GM20431 (cell line): ENCODE data around the gene HAGHL.

ENCODE experiments used
- in situ Hi-C: fragments of 300-500 bp; cut with MseI, MboI; formaldehyde crosslinking; loops from one replicate; pipeline ENCODE4 v1.15.0; 2020; ENCODE audit warnings: low sequenced_read_pairs; ENCODE audit not compliant: unreplicated experiment

HAGHL gene

DNA sequence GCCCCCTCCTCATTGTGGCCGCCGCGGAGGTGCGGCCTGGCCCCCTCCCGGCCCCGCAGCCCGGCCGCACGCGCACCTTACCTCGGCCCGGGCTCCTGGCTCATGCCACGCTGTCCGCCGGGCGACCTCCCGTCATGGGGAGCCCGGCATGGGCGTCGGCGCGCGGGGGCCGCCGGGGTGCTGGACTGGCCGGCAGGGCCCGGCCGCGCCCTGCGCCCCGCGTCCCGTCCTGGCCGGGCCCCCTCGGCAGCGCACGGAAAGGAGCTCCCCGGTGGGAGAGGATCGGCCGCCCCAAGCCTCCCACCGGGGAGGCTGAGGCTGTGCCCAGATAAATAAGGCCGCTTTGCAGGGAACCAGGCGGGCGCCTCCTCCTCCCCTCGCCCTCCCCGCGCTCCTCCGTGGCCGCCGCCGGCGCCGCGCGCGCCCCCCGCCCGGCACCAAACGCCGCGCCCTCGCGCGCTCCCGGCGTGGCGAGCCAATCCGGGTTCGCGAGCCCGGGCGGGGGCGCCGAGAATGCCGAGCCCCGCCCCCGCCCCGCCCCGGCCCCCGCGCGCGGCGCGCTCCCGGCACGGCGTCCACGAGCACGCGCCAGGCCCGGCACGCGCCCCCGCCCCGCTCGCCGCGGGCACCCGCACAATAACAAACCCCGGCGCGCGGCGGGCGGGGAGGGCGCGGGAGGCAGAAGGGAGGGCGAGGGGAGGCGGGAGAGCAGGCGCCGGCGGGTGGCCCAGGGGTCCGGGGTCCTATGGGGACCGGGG lies 21.3 kb upstream of the HAGHL start, which contains the start of gene FBXL16:
FBXL16 (minus strand) TSS at position 371 of the 758 bp plus-strand sequence. CDS start 8,396 bp downstream, outside the sequence.
- in situ Hi-C loops, result no loop called here

DNA sequence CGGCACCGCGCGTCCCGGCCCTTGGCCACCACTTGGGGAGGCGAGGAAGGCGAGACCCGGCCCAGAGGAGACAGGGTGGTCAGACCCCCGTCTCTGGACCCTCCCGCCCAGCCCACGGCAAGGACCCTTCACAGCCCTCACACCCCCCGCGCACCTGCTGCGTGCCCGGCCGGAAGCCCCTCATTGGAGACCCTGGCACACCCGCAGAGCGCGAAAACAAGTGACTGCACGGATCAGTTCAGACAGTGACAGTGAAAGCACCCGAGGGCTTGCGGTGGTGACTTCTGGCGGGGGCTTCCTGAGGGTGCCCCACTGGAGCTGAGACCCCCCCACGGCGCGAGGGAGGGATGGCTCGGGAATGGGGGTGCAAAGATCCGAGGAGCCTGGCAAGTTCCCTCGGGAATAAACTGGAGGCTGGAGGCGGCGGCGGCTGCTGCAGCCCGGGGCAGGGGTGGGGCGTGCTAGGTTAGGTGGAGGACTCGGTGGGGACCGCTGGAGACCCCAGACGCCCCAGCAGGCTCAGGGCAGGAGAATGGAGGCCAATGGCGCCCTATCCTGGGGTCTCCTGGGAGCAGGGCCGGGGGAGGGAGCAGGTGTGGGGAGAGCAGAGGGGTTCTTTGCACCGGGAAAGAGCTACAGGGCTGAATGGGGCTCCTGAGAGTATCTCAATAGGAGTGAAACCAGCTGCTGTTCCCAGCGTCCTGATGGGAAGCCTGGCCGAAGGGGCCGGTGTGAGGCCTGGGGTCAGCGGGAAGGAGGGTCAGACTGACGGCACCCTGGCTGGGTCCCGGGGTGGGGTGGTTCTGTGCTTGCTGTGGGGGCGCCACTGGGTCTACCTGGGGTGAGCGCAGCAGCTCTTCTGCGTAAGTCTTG lies 20.5 kb upstream of the HAGHL start:
- in situ Hi-C loops, result no loop called here

DNA sequence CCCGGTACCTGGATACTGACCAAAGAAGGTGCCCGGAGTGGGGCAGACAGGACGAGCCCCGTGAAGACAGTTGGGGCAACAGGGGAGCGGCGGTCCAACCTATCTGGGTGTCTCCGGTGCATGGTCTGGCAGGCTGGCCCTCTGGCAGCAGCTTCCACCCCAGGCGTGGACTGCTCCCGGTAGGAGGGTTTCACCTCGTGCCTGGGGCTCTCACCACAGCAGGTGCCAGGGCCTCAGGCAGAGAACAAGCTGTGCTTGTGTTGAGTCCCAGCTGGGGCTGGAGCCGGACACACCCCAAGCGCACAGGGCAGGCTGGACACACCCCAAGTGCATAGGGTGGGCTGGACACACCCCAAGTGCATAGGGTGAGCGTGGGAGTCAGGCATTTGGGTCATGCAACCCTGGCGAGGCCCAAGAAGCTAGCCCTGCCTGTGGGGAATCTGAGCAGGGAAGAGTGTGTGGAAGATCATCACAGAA lies 19.8 kb upstream of the HAGHL start:
- in situ Hi-C loops, result no loop called here

DNA sequence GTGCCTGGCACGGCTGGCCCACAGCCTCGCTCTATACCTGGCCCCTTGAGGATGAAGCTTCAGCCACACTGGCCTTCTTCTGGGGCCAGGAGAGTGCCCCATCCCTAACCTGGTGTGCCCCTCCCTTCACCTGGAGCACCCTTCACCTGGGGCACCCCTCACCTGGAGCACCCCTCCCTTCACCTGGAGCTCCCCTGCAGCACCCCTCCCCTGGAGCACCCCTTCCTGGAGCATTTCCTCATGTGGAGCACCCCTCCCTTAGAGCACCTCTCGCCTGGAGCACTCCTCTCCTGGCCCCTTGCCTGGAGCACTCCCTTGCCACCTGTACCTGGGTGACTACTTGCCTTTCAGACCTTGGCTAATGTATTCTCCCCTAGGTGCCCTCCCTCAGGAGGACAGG lies 18.9 kb upstream of the HAGHL start:
- in situ Hi-C loops, result no loop called here

DNA sequence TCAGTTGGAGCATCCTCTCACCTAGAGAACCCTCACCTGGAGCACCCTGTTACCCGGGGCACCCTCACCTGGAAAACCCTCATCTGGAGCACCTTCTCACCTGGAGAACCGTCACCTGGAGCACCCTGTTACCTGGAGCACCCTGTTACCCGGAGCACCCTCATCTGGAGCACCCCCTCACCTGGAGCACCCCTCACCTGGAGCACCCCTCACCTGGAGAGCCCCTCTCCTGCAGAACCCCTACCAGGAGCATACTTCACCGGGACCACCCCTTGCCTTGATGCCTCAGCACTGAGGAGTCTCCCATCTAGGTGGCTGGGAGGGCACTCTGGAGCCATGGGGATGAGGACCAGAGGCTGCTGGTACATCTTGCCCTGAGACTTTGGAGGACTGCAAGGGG lies 17.9 kb upstream of the HAGHL start:
- in situ Hi-C loops, result no loop called here

DNA sequence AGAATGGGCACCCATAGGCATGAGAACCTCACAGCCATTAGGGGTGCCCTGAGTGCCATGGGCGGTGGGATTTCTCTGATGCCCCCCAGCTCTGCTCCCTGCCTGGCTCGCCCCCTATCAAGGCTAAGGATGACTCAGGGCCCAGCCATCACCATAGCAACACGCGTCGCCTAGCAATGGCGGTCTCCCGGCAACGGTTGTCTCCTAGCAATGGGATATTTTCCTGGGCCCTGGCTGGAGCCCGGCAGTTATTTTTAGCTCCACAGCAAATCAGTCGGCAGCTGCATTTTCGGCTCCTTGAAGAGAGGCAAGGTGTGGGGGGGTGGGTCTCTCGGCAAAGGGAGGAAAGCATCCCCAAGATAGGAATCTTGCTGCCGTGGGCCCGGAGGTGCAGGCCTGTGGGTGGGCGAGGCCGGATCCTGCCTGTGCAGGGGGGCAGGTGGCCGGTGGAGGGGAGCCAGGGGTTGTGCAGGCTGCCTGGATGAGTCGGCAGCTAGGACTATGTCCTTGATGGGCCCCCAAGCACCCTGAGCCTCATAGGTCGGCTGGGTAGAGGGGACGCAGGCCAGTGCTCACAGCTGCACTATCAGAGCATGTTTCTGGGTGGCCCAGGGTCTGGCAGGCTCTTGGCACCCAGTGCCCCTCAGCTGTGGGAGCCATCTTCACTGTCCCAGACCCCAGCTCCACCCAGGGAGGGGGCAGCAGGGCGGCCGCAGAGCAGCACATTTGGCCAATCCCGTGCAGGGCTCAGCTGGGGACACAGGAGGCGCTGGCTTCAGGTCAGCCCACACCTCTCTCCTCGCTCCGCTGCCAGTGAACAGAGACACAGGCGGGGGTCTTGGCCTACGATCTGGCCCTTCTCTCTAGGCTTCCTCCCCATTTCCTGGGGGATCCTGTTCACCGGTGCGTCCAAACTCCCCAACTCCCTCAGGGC lies 17.1 kb upstream of the HAGHL start:
- in situ Hi-C loops, result loop anchor here (10.0 kb wide), 1 partner anchor 75 kb away; the partner anchor contains the start of genes CHTF18 and RPUSD1

DNA sequence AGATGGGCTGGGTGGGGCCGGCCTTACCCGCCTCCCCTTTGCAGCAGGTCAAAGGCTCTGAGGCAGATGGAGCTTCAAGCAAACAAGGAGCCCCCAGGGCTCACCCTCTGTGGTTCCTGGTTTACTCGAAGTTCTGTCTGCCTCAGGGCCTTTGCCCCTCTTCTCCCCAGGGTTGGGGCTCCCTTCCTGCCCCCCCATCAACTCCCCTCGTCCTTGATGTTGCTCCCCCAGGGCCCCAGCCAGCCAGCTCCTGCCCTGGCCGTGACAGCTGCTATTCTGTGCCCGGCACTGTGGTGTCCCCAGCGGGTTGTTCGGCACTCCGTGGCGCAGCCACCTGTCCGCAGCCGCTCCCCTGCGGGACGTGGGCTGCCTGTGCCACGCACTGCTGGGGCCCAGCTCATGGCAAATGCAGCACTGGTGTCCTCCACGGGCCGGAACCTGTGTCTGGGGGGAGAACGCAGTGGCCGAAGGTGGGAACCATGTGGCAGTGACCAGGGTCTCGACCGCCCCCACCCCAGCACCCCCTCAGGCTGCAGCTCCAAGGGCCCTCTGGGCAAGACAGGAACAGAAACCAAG lies 16.3 kb upstream of the HAGHL start:
- in situ Hi-C loops, result loop anchor here (10.0 kb wide), 1 partner anchor 74 kb away; the partner anchor contains the start of genes CHTF18 and RPUSD1

DNA sequence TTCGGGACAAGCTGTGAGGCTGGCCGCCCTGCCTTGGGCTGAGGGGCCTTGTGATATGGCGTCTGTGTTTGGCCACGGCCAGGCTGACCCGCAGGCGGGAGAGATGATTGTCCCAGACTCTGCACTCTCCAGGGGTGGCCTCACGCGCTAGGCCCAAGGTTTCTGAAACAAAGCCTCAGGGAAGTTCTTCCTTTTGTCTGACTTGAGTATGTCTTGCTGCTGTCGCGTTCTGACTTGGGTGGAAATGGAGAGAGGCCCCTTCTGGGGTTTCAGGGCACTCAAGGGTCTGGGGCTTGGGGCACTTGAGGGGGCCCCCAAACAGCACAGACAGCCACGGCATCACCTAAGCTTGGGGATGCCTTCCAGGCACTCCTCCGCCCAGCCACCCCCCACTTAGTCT lies 15.8 kb upstream of the HAGHL start:
- in situ Hi-C loops, result loop anchor here (10.0 kb wide), 1 partner anchor 74 kb away; the partner anchor contains the start of genes CHTF18 and RPUSD1

DNA sequence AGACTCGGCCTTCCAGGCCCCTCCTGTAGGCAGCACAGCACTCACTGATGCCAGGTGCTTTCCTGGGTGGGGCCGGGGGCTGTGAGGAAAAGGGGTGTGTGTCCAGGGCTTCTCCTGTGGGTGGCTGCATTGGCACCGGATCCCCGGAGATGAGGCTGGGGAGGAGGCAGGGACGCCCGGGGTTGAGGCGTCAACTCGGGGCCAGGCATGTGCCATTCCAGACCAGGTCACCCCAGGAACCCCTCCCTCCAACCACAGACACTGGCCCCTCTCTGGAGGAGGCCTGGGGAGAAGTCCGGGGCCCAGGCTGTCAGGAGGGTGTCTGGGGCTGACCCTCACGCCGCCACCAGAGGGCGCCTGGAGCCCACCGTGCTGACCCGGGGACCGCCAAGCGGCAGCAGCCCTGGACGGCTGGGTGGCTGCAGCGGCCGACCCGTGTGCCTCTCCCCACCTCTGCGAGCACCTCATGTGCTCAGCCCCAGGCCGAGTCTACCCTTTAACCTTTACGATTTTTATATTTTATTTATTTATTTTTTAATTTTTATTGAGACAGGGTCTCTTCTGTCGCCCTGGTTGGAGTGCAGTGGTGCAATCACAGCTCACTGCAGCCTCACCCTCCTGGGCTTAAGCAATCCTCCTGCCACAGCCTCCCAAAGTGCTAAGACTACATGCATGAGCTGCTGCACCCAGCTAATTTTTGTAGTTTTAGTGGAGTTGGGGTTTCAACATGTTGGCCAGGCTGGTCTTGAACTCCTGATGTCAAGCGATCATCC lies 15.2 kb upstream of the HAGHL start:
- in situ Hi-C loops, result loop anchor here (10.0 kb wide), 1 partner anchor 73 kb away; the partner anchor contains the start of genes CHTF18 and RPUSD1

DNA sequence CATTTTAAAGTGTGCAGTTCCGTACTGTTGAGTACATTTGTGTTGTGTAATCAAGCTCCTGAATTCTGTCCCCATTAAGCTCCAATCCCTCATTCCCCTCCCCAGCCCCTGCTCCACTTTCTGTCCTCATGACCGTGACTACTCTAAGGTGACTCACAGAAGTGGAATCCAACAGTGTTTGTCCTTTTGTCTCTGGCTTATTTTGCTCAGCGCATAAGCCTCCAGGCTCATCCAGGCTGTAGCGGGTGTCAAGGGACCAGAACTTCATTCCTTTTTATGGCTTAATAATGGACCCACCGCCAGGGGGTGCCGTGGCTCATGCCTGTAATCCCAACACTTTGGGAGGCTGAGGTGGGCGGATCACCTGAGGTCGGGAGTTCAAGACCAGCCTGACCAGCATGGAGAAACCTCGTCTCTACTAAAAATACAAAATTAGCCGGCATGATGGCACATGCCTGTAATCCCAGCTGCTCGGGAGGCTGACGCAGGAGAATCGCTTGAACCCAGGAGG lies 14.1 kb upstream of the HAGHL start:
- in situ Hi-C loops, result loop anchor here (10.0 kb wide), 1 partner anchor 72 kb away; the partner anchor contains the start of genes CHTF18 and RPUSD1

DNA sequence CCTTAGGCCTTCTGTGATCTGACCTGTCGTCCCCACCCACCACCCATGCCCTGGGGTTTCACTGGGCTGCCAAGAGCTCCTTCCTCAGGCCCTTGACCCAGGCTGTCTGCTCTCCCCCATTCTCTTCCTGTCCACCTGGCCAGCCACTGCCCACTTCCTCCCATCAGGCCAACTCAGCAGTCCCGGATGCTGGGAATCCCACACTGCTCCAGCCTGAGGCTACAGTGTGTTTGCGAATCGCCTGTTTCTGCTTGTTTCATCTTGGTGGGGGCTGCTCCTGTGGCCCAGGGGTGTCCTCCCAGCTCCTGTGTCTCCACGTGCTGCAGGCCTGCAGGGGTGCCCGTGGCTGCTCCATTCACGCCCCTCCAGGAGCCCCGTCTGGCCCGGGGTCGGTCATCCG lies 12.8 kb upstream of the HAGHL start:
- in situ Hi-C loops, result loop anchor here (10.0 kb wide), 1 partner anchor 71 kb away; the partner anchor contains the start of genes CHTF18 and RPUSD1

DNA sequence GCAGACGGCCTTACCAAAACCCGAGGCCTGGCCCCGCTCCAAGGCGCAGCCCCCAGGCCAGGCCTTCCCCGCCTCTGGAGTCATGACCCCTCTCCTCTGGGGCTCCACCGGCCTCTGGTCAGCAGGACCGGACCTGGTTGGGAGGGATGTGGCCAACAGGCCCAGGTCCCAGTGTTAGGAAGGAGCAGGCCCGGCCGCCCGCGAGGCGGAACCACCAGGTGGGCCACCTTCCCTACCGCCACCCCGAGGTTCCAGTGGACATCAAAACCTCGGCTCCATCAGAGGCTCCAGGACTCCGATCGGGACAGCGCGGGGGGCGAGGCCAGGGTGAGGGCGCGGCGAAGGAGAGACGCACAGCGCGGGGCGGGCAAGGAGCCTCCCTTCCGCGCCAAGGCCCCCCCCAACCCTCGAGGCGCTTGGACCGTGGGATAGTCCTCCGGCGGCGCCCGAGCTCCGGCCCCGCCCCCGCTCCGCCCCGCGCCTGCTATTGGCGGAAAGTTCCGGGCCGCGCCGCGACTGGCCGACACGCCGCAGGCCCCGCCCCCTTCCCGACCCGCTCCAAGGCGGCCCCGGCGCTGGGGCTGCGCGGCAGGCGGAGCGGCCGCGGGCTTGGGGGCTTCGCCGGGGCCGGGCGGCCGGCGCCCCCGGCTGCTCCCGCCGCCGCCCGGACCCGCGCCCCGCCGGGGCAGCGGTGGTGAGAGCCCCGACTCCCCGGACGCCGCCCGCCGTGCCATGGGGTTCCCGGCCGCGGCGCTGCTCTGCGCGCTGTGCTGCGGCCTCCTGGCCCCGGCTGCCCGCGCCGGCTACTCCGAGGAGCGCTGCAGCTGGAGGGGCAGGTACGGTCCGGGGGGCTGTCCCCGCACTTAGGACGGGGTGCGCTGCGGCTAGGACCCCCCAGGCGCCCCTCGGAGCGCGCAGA lies 12.1 kb upstream of the HAGHL start, which contains the start of gene METRN:
METRN (plus strand) TSS at position 561 of the 919 bp plus-strand sequence; CDS start at position 733, 172 bp downstream.
- in situ Hi-C loops, result loop anchor here (10.0 kb wide), 1 partner anchor 70 kb away; the partner anchor contains the start of genes CHTF18 and RPUSD1

DNA sequence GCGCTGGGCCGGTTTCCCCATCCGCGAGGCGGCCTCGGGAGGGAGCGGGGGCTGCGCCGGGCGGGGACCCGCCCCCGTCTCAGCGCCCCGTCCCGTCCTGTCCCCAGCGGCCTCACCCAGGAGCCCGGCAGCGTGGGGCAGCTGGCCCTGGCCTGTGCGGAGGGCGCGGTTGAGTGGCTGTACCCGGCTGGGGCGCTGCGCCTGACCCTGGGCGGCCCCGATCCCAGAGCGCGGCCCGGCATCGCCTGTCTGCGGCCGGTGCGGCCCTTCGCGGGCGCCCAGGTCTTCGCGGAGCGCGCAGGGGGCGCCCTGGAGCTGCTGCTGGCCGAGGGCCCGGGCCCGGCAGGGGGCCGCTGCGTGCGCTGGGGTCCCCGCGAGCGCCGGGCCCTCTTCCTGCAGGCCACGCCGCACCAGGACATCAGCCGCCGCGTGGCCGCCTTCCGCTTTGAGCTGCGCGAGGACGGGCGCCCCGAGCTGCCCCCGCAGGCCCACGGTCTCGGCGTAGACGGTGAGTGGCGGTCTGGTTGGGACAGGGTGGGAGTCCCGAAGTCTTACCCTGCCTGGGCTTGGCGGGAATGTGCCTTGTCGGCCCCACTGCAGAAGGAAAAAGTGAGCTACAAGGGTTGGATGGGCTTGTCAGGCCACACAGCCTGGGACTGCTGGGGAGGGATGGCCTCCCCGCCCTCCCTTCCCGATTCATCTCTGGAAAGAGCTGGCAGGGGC lies 11.3 kb upstream of the HAGHL start:
- in situ Hi-C loops, result loop anchor here (10.0 kb wide), 1 partner anchor 69 kb away; the partner anchor contains the start of genes CHTF18 and RPUSD1

DNA sequence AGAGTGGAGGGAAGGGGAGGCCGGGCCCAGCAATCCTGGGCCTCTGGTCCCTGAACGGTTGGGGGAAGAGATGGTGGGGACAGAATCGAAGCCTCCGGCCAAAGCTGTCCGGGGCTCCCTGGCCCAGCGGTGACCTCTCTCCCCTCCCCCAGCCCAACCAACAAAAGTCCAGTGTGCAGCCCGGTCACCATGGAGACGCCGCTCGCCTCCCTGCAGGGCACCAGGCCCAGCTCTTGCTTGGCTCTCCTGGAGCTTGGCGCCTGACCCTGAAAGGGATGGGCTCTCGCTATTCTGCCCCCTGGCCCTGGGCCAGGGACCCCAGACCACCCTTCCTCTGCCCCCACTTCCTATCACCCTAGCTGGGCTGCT lies 10.7 kb upstream of the HAGHL start:
- in situ Hi-C loops, result loop anchor here (10.0 kb wide), 1 partner anchor 69 kb away; the partner anchor contains the start of genes CHTF18 and RPUSD1

DNA sequence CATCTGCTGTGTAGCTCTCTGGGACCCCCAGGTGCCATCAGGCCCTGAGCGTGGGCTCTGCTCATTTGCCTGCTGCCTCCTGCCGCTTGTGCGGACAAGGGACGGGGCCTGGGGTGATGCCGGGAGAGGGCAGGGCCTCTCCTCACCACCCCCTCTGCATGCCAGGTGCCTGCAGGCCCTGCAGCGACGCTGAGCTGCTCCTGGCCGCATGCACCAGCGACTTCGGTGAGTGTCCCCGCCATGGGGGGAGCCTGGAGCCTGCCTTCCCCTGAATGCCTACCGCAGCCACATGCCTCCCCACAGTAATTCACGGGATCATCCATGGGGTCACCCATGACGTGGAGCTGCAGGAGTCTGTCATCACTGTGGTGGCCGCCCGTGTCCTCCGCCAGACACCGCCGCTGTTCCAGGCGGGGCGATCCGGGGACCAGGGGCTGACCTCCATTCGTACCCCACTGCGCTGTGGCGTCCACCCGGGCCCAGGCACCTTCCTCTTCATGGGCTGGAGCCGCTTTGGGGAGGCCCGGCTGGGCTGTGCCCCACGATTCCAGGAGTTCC lies 10.1 kb upstream of the HAGHL start:
- in situ Hi-C loops, result loop anchor here (10.0 kb wide), 1 partner anchor 68 kb away; the partner anchor contains the start of genes CHTF18 and RPUSD1
